ENCODE results near the gene SSPN. TPM values are rescaled to one million over a fixed set of nuclear protein-coding genes. Genes with fewer than 3 reads are reported as not detected.

SSPN gene
- total RNA-seq, 1 experiment from 2014 or later = 10.4 TPM

DNA sequence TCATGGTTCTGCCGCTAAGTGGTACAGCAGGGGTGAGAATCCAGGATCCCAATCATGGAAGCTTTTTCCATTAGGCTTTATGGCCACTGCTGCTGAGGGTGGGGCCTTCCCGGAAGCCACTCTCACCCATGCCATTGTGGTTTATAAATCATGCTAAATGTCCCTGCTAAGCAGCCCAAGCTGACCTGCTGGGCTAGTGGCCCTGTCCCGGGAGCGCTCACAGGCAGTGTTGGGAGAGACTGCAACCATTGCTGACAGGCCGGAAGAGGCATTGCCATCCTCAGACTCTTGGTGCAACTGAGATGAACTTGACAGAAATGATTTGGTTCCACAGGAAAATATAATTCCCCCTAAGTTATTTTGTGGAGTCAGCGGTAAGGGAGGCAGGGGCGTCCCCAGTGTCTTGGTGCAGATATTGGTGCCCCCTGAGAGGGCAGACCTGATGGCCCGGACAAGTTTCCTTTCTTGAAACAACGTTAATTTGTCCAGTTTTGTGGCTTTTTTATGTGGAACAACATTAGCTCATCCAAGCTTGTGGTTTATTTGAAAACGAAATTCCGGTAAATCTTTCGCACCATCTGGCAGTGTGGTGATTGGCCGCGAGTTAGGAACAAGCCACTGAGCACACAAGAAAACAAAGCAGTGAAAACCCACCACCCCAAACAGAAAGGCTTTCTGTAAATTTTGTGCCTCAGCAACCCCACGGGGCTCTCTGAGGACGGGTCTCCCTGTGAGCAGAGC is 82.3 kb downstream of the SSPN start:
- no peaks in the 10 kb centered on the region for H3K9me3 ChIP-seq (ENCODE audit: insufficient read depth, low read depth)
- no peaks in the 10 kb centered on the region for H4K20me1 ChIP-seq (ENCODE audit: insufficient read depth)
- ChIA-PET CTCF (interaction anchor here (0.7 kb wide), 1 partner anchor 132 kb away, joined by 3 read pairs; no protein-coding TSS in a partner anchor), POLR2A (ENCODE audit: unreplicated experiment) (interaction anchor here (0.7 kb wide), 1 partner anchor 40 kb away, joined by 6 read pairs; no protein-coding TSS in a partner anchor)
- no TSS peak for BruUV-seq (replicated peaks)
- intact Hi-C loops (cut with micrococcal nuclease; ENCODE audit: unreplicated experiment) = loop anchor here (10.0 kb wide), 1 partner anchor 557 kb away; the partner anchor contains the start of gene ITPR2
- H3F3A ChIP-seq (ENCODE audit: insufficient read depth, low read depth) = peaks cover 27% of the 10 kb centered on the region
- no peak for TF ChIP-seq CTCF (conservative IDR thresholded peaks at IDR 0.05)
- H3K27me3 ChIP-seq (ENCODE audit: insufficient read depth, low read depth) = no peaks in the 10 kb centered on the region
- H3K36me3 ChIP-seq (ENCODE audit: low read depth) = no peaks in the 10 kb centered on the region
- no peak overlapping the region for H2AFZ ChIP-seq
- peaks cover 41% of the 10 kb centered on the region for H3K4me1 ChIP-seq (replicated peaks; ENCODE audit: insufficient read depth)
- no peak overlapping the region for H3K4me3 ChIP-seq
- no peaks in the 10 kb centered on the region for H3K9me2 ChIP-seq (ENCODE audit: insufficient read depth)
- no peaks in the 10 kb centered on the region for H3K79me2 ChIP-seq (ENCODE audit: low read depth)
- H3K27ac ChIP-seq = no peak overlapping the region
- H3K4me2 ChIP-seq = no peak overlapping the region
- no peak for DNase-seq

DNA sequence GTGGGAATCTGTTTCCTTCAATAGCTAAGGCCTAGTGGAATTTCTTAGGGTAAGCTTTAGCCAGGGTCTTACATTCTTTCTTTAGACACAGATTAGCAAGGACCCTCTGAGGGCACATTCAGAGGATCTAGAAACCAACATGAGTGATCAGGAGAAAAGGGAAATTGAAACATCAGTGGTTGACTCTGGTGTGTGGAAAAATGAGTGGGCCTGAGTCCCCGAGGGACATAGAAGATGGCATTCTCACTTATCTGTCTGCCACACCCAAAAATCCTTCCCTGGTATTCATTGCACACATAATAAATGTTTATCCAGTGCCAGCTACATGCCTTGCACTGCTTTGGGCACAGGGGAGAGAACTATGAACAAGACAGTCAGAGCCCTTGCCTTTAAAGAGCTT is 82.9 kb downstream of the SSPN start:
- peaks cover 27% of the 10 kb centered on the region for H3F3A ChIP-seq (ENCODE audit: insufficient read depth, low read depth)
- peaks cover 35% of the 10 kb centered on the region for H3K4me1 ChIP-seq (replicated peaks; ENCODE audit: insufficient read depth)
- ChIA-PET POLR2A (ENCODE audit: unreplicated experiment) (interaction anchor here (0.7 kb wide), 1 partner anchor 40 kb away, joined by 6 read pairs; no protein-coding TSS in a partner anchor), CTCF (interaction anchor here (0.7 kb wide), 1 partner anchor 131 kb away, joined by 3 read pairs; no protein-coding TSS in a partner anchor)
- no peak overlapping the region for H3K4me2 ChIP-seq
- intact Hi-C loops (cut with micrococcal nuclease; ENCODE audit: unreplicated experiment) = loop anchor here (10.0 kb wide), 1 partner anchor 557 kb away; the partner anchor contains the start of gene ITPR2
- no peak for TF ChIP-seq EZH2 (IDR thresholded peaks at IDR 0.05; ENCODE audit: low read depth)
- no peak for TF ChIP-seq CTCF (conservative IDR thresholded peaks at IDR 0.05)
- no peaks in the 10 kb centered on the region for H3K36me3 ChIP-seq (ENCODE audit: low read depth)
- no peaks in the 10 kb centered on the region for H4K20me1 ChIP-seq (ENCODE audit: insufficient read depth)
- DNase-seq = no peak
- BruUV-seq (replicated peaks) = no TSS peak
- H3K4me3 ChIP-seq = no peak overlapping the region
- no peaks in the 10 kb centered on the region for H3K9me2 ChIP-seq (ENCODE audit: insufficient read depth)
- H3K9me3 ChIP-seq (ENCODE audit: insufficient read depth, low read depth) = no peaks in the 10 kb centered on the region
- no peak overlapping the region for H2AFZ ChIP-seq
- no peaks in the 10 kb centered on the region for H3K27me3 ChIP-seq (ENCODE audit: insufficient read depth, low read depth)
- H3K27ac ChIP-seq = no peak overlapping the region
- H3K79me2 ChIP-seq (ENCODE audit: low read depth) = no peaks in the 10 kb centered on the region

GRCh38 chr12:26278666-26279065 is 83.3 kb downstream of the SSPN start:
- ChIA-PET CTCF (interaction anchor here (0.7 kb wide), 1 partner anchor 131 kb away, joined by 3 read pairs; no protein-coding TSS in a partner anchor), POLR2A (ENCODE audit: unreplicated experiment) (interaction anchor here (0.7 kb wide), 1 partner anchor 39 kb away, joined by 6 read pairs; no protein-coding TSS in a partner anchor)
- H2AFZ ChIP-seq = no peak overlapping the region
- H3K36me3 ChIP-seq (ENCODE audit: low read depth) = no peaks in the 10 kb centered on the region
- H3K9me2 ChIP-seq (ENCODE audit: insufficient read depth) = no peaks in the 10 kb centered on the region
- no peak overlapping the region for H3K4me3 ChIP-seq
- no peak overlapping the region for H3K4me2 ChIP-seq
- H4K20me1 ChIP-seq (ENCODE audit: insufficient read depth) = no peaks in the 10 kb centered on the region
- no peaks in the 10 kb centered on the region for H3K27me3 ChIP-seq (ENCODE audit: insufficient read depth, low read depth)
- H3K27ac ChIP-seq = no peak overlapping the region
- H3F3A ChIP-seq (ENCODE audit: insufficient read depth, low read depth) = peaks cover 24% of the 10 kb centered on the region
- no TSS peak for BruUV-seq (replicated peaks)
- H3K9me3 ChIP-seq (ENCODE audit: insufficient read depth, low read depth) = no peaks in the 10 kb centered on the region
- TF ChIP-seq EZH2 (IDR thresholded peaks at IDR 0.05; ENCODE audit: low read depth) (no peak), CTCF (conservative IDR thresholded peaks at IDR 0.05) (no peak)
- H3K4me1 ChIP-seq (replicated peaks; ENCODE audit: insufficient read depth) = peaks cover 31% of the 10 kb centered on the region
- H3K79me2 ChIP-seq (ENCODE audit: low read depth) = no peaks in the 10 kb centered on the region
- no peak for DNase-seq
- intact Hi-C loops (cut with micrococcal nuclease; ENCODE audit: unreplicated experiment) = loop anchor here (10.0 kb wide), 1 partner anchor 556 kb away; the partner anchor contains the start of gene ITPR2

Measured in PC-9 (cell line).